HepG2 (cell line): ENCODE measurements around the gene CCN2. TPM values are rescaled to one million over a fixed set of nuclear protein-coding genes. Genes with fewer than 3 reads are reported as not detected.

Source experiments
- CREB3 ChIP-seq: sonication (generic); formaldehyde crosslinking; IDR thresholded peaks from 2 replicates; pipeline ENCODE4 v1.5.0; 2020; ENCODE audit warnings: missing genetic modification reagents
- GRHL1 ChIP-seq: sonication (generic); formaldehyde crosslinking; conservative IDR thresholded peaks from 2 replicates; pipeline ENCODE4 v1.8.0; 2022; ENCODE audit warnings: missing genetic modification reagents
- KDM3A ChIP-seq: IDR thresholded peaks from 2 replicates; pipeline ENCODE4 v1.6.1; 2018; ENCODE audit warnings: low read depth, missing compliant biosample characterization
- RFXAP ChIP-seq: sonication (generic); formaldehyde crosslinking; IDR thresholded peaks from 2 replicates; pipeline ENCODE4 v1.4.0; 2020; ENCODE audit warnings: missing genetic modification reagents, borderline replicate concordance
- SMAD1 ChIP-seq: sonication (generic); formaldehyde crosslinking; IDR thresholded peaks from 2 replicates; pipeline ENCODE4 v1.4.0; 2020; ENCODE audit warnings: missing genetic modification reagents, low read depth, mild to moderate bottlenecking, borderline replicate concordance
- SMYD3 ChIP-seq: sonication (generic); formaldehyde crosslinking; IDR thresholded peaks from 2 replicates; pipeline ENCODE4 v1.8.1; 2023; ENCODE audit warnings: mild to moderate bottlenecking, missing genetic modification reagents
- TCF12 ChIP-seq, 2 experiments: fragments of 450-650 bp in 1 of 2; sonication (generic) in 1 of 2; formaldehyde crosslinking in 1 of 2; IDR thresholded peaks; 2 replicates each; pipeline versions ENCODE4 v1.6.1 to v1.8.0; 2017 to 2022; ENCODE audit warnings: antibody characterized with exemption in 1 of 2, mild to moderate bottlenecking in 1 of 2, missing genetic modification reagents in 1 of 2, moderate library complexity in 1 of 2
- THAP7 ChIP-seq: sonication (generic); formaldehyde crosslinking; IDR thresholded peaks from 2 replicates; pipeline ENCODE4 v1.8.1; 2023; ENCODE audit warnings: mild to moderate bottlenecking, missing genetic modification reagents
- ZBED4 ChIP-seq: sonication (generic); formaldehyde crosslinking; IDR thresholded peaks from 2 replicates; pipeline ENCODE4 v1.4.0; 2020; ENCODE audit warnings: missing genetic modification reagents, borderline replicate concordance
- ZBTB43 ChIP-seq: sonication (generic); formaldehyde crosslinking; conservative IDR thresholded peaks from 2 replicates; pipeline ENCODE4 v1.4.0; 2020; ENCODE audit warnings: missing genetic modification reagents
- ZNF264 ChIP-seq: sonication (generic); formaldehyde crosslinking; IDR thresholded peaks from 2 replicates; pipeline ENCODE4 v1.4.0; 2020; ENCODE audit warnings: missing genetic modification reagents
- ZNF501 ChIP-seq: sonication (generic); formaldehyde crosslinking; IDR thresholded peaks from 2 replicates; pipeline ENCODE4 v1.5.1; 2020; ENCODE audit warnings: mild to moderate bottlenecking, moderate library complexity, missing genetic modification reagents
- ZNF530 ChIP-seq: sonication (generic); formaldehyde crosslinking; IDR thresholded peaks from 2 replicates; pipeline ENCODE4 v1.5.0; 2020; ENCODE audit warnings: low read depth, mild to moderate bottlenecking, missing genetic modification reagents
- ZNF713 ChIP-seq: sonication (generic); formaldehyde crosslinking; IDR thresholded peaks from 2 replicates; pipeline ENCODE4 v1.4.0; 2020; ENCODE audit warnings: mild to moderate bottlenecking, missing genetic modification reagents
- ZNF891 ChIP-seq: sonication (generic); formaldehyde crosslinking; IDR thresholded peaks from 2 replicates; pipeline ENCODE4 v1.5.0; 2020; ENCODE audit warnings: mild to moderate bottlenecking, missing genetic modification reagents
- polyA plus RNA-seq, 8 experiments: library from polyadenylated mRNA; depleted of rRNA in 3 of 8; stranded (reverse) in 7 of 8; unstranded in 1 of 8; fragments of >200 nt; fragmentation: Illumina TruSeq in 4 of 8; extraction: Trizol in 4 of 8; gene quantifications; 2 replicates each; pipeline versions ENCODE4 v1.2.1 to v1.2.3, GENCODE V29; 2011 to 2016; ENCODE audit warnings: low read depth in 4 of 8, missing spikeins in 1 of 8, mixed read lengths in 1 of 8; ENCODE audit not compliant: insufficient read depth in 1 of 8
- total RNA-seq, 5 experiments: library from RNA; depleted of rRNA; stranded (reverse); fragments of >200 nt; fragmentation: Illumina TruSeq; extraction: Trizol; gene quantifications; 2 replicates each; pipeline ENCODE4 v1.2.3, GENCODE V29; 2016; ENCODE audit warnings: low read depth in 1 of 5
- TF ChIP-seq, protein P1 (sequence below): sonication (generic); formaldehyde crosslinking; IDR thresholded peaks from 2 replicates; pipeline ENCODE4 v1.4.0; 2020; ENCODE audit warnings: low read depth, mild to moderate bottlenecking, missing genetic modification reagents

The CCN2 gene
- total and polyA plus RNA-seq, 2 of the 13 experiments (the other 11 are each of a cell fraction or from before 2014, with no cell fraction given) = 34.7 to 316 TPM

GRCh38 chr6:131958542-131959470 is 7.6 kb upstream of the CCN2 start (continued):
- TF ChIP-seq KDM3A (peak; percentile 84), CREB3 (no peak), ZNF713 (CRISPR knock-in tag) (peak; percentile 94; the same call in 1 of the 2 replicates), ZBTB43 (CRISPR knock-in tag) (0 out of 2 replicates have a peak, but pooled peaks have one; percentile 32), ZNF891 (CRISPR knock-in tag) (peak; percentile 96; the same call in 1 of the 2 replicates), GRHL1 (CRISPR knock-in tag) (no peak), SMAD1 (CRISPR knock-in tag) (peak; percentile 96; the same call in 1 of the 2 replicates), ZNF501 (CRISPR knock-in tag) (peak; percentile 94), TCF12 (IDR thresholded peaks at IDR 0.05) (no peak), TCF12 (CRISPR knock-in tag; IDR thresholded peaks at IDR 0.05) (peak; percentile 92), ZNF530 (CRISPR knock-in tag) (no peak), THAP7 (CRISPR knock-in tag) (0 out of 2 replicates have a peak, but pooled peaks have one; percentile 54), ZBED4 (CRISPR knock-in tag) (peak; percentile 95), ZNF264 (CRISPR knock-in tag) (peak; percentile 91), SMYD3 (peak; percentile 49; the same call in 1 of the 2 replicates), RFXAP (no peak; the same call in 1 of the 2 replicates)
- TF ChIP-seq, protein P1, sequence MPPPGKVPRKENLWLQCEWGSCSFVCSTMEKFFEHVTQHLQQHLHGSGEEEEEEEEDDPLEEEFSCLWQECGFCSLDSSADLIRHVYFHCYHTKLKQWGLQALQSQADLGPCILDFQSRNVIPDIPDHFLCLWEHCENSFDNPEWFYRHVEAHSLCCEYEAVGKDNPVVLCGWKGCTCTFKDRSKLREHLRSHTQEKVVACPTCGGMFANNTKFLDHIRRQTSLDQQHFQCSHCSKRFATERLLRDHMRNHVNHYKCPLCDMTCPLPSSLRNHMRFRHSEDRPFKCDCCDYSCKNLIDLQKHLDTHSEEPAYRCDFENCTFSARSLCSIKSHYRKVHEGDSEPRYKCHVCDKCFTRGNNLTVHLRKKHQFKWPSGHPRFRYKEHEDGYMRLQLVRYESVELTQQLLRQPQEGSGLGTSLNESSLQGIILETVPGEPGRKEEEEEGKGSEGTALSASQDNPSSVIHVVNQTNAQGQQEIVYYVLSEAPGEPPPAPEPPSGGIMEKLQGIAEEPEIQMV (CRISPR knock-in tag) = peak; percentile 81
